HG03469 (cell line): ENCODE measurements around the gene MRTO4.
"Not testable (repeated sequence)": the region's sequence is repeated elsewhere in the genome, so short reads cannot be mapped to it uniquely, and the experiment has no call there.

Source experiments
- ATAC-seq: cut with Tn5 transposase; IDR thresholded peaks from one replicate; pipeline ENCODE4 v1.9.1; 2021; ENCODE audit warnings: mild to moderate bottlenecking, moderate library complexity, moderate number of reproducible peaks; ENCODE audit not compliant: unreplicated experiment

The MRTO4 gene

GRCh38 chr1:19269427-19270342 lies 18.1 kb downstream of the MRTO4 start:
- ATAC-seq: not testable (repeated sequence)

GRCh38 chr1:19270343-19270730 lies 18.7 kb downstream of the MRTO4 start:
- not testable (repeated sequence) for ATAC-seq

DNA sequence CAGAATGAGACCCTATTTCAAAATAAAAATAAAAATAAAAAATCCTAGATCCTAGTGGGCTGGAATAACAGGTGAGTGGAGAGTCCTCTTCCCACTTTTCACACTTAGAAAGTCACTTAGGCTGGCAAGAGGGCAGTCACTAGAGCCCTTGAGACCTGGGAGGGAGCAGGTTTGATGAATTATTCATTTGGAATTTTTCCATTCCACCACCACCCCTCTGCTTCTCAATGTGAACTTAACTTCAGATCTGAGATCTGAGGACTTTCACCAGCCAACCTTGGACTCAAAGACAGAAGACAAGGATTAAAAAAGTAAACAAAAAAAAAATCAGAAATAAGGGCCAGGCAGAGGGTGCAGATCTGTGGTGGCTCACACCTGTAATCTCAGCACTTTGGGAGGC lies 20.5 kb downstream of the MRTO4 start:
- ATAC-seq: no peak

- no peak for ATAC-seq
Observed at GRCh38 chr1:19273106-19273843, 21.7 kb downstream of the MRTO4 start.

- ATAC-seq: not testable (repeated sequence)
Observed at GRCh38 chr1:19273844-19274531, 22.4 kb downstream of the MRTO4 start.

DNA sequence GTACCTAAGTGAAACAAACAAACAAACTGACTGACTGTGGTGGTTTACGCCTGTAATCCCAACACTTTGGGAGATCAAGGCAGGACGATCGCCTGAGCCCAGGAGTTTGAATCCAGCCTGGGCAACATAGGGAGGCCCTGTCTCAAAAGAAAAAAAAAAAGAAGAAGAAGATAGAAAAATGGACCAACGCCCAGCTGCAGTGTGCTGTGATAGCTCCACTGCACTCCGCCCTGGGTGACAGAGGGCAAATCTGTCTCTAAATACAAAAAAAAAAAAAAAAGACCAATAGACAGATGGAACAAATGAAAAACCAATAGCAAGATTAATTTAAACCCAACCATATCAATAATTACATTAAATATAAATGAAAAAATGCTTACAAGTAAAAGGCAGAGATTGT lies 23.0 kb downstream of the MRTO4 start:
- no peak for ATAC-seq

GRCh38 chr1:19283891-19284290 lies 32.3 kb downstream of the MRTO4 start:
- ATAC-seq: no peak

GRCh38 chr1:19284881-19285280 lies 33.3 kb downstream of the MRTO4 start:
- ATAC-seq: no peak

DNA sequence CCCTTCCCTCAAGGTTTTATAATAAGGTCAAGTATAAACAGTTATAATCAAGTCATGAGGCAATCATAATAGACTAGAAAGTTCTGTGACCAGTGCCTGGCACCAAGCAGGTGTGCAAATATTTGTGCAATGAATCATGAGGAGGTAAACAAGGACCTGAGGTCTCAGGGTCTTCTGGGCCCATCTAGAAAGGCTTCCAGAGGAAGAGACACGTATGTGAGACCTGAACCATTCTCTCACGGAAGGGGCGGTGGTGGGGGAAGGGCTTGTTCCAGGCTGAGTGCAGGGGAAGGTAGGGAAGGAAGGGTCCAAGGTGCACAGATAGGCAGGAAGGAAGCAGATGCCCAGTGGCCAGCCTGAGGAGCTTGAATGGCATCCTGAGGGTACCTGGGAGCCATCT lies 33.8 kb downstream of the MRTO4 start:
- not testable (repeated sequence) for ATAC-seq

GRCh38 chr1:19285807-19286206 lies 34.2 kb downstream of the MRTO4 start:
- ATAC-seq: not testable (repeated sequence)

- ATAC-seq: no peak
Observed at GRCh38 chr1:19287436-19288185, 36.0 kb downstream of the MRTO4 start.

DNA sequence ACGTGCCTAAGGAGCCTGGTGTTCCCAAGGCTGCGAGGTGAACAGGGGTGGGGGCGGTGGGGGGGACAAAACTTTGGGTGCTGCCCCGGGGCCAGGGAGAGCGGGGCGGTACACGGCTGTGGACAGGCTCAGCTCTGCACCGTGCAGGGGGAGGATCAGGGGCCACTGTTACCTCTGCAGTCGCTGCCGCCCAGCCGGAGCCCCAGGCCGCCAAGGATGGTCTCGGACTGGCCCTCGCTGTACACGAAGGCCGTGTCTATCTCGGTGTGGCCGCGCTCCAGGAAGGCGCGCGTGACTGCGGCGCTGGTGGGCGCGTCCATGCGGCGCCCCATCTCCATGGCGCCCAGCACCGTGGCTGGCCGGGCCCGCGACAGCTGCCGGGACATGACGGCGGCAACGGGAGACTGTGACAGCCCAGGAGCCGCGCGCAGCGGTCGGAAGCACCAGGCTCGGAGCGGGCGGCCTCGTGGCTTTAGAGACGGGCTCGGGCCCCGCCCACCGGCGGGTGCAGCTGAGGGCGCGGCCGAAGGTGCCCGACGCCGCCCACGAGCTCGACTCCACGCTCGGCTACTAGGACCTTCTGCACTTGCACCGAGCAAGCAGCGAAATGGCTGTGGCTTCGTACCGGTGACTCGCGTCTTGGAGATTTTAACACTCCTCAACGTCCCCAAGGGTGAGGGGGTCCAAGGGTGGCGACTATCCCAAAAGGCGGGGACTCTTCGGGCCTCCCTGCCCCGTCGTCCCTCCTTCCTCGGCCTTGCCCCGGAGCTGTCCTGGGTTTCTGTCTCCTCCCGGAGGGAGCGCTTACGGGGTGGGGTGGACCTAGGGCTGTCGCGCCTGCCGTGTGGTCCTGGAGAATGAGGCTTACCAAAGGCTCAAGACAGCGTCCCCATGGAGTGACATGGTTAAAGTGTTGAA lies 37.0 kb downstream of the MRTO4 start, which contains the start of gene AKR7A3:
TSS of gene AKR7A3 (minus strand) at position 447 of the 918 bp plus-strand sequence. CDS start at position 386, 61 bp downstream.
- ATAC-seq: not testable (repeated sequence)

DNA sequence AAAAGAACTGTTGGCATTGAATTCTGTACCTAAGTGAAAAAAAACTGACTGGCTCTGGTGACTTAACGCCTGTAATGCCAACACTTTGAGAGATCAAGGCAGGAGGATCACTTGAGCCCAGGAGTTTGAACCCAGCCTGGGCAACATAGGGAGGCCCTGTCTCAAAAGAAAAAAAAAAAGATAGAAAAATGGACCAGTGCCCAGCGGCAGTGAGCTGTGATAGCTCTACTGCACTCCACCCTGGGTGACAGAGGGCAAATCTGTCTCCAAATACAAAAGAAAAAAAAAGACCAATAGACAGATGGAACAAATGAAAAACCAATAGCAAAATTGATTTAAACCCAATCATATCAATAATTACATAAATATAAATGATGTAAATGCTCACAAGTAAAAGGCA lies 37.6 kb downstream of the MRTO4 start:
- no peak for ATAC-seq

DNA sequence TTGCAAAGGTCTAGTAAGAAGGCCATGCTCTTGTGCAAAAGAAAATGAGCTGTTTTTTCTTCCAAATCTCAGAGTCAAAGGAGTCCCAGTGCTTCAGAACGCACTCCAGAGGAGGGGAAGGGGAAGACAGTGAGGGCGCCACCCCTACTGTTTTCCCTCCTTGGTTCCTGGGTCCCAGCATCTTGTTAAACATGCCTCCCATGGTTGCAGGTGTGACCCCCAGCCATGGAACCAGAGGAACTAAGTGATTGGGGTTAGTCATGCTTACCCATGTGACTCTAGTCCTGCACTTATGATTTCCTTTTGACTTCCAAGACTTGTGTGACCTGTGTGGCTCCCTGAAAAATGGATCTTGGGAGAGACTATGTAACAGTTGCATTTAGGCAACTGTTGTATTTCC lies 43.0 kb downstream of the MRTO4 start:
- no peak for ATAC-seq

- no peak for ATAC-seq
Observed at GRCh38 chr1:19300211-19300610, 48.6 kb downstream of the MRTO4 start.

DNA sequence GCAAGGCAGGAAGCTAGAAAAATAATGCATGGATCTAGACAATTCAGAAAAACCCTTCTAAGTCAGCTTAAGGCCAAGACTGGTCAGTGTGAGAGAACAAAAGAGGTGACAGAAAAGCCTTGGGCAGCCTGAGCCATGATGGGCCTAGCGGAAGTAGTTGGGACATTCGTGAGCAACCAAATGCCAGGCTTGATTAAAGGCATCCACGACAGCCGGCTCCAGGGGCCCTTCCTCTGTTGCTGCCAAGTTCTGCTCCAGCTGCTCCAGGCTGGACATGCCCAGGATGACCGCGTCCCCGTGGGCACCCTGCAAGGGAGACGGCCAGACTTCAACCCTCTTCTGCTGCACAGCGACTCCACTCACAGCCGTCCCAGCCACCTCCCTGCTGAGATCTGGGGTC lies 52.5 kb downstream of the MRTO4 start:
- not testable (repeated sequence) for ATAC-seq

DNA sequence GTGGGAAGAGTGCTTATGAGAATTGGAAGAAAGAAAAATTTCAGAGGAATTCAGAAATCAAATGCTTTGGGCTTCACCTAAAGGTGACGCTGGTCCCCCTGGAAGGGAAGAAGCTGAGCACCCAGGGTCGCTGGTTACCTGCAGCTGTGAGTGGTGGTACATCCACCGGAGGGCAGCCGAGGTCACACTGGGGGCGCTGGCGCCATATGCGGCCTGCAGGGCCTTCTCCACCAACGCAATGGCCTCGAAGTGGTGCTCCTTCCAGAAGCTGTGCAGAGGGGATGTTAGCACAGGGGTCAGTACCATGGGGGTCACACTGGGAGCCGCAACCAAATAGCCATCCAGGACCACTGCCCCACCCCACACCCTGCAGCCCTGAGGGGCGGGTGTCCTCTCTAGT lies 54.3 kb downstream of the MRTO4 start:
- ATAC-seq: no peak

DNA sequence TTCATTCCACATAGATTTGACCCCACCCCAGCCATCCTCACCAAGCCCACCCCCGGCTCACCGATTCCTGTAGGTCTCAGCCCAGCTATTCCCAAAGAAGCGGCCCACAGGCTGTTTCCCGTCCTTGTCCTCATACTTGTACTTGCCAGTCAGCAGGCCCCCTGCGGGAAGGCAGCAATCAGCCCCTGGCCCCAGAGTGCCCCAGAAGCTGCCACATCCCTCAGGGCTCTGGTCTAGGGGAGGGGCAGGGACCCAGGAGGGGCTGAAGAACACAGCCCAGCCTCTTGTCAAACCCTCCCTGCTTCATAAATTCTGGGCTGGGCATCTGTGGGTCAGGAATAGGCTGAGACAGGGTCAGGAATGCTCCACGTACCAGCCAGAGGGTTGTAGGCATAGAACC lies 55.3 kb downstream of the MRTO4 start:
- ATAC-seq: no peak

DNA sequence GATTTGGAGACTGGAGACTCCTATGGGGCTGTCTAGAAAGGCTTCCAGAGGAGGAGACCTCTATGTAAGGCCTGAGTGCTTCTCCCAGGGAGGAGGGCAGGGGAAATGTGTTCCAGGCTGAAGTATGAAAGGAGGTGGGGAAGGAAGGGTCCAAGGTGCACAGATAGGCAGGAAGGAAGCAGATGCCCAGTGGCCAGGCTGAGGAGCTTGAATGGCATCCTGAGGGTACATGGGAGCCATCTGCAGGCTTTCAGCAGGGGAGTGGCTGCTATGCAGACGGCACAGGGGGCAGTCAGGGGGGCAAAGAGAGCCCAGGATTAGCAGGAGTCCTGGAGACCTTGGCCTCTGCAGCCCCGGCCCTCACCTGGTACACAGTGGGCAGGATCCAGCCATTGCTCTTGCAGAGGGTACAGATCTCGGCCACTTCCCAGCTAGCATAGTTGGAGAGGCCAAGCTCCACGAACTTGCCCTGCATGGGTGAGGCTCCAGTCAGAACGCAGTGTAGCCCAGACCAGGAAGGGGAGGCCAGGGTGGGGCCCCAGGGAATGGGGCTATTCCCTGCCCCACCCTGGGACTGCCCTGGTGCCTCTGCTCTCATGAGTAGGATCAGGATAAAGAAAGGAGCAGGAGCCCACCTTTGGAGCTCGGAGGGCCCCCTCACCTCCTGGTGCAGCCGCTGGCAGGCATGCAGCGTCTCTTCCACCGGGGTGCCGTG lies 56.3 kb downstream of the MRTO4 start:
- ATAC-seq: no peak
